ENCODE results near the gene MAPRE2. TPM values are rescaled to one million over a fixed set of nuclear protein-coding genes. Genes with fewer than 3 reads are reported as not detected.
A peak's percentile ranks its signal among the peaks of the same experiment; 100 is the strongest.
"Not testable (repeated sequence)": the region's sequence is repeated elsewhere in the genome, so short reads cannot be mapped to it uniquely, and the experiment has no call there.

Gene MAPRE2
- total RNA-seq, 1 donor from 2014 or later, result 23.3 TPM

GRCh38 chr18:35091841-35092240 lies 50.6 kb downstream of the MAPRE2 start:
- no peak for DNase-seq

- DNase-seq, result no peak
Observed at GRCh38 chr18:35095983-35096676, 54.9 kb downstream of the MAPRE2 start.

DNA sequence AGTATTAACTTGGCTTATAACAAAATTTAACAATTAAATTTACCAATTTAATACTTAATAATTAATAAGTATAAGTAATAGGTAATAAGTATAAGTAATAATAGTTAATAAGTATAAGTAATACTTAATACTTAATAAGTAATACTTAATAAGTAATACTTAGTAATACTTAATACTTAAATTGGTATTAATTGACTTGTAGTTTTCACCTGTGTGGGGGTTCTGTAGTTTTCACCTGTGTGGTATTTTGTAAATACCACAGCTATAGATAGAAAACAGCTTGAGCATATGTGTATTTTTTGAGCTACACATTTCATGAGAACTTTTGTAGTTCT lies 55.4 kb downstream of the MAPRE2 start:
- DNase-seq, result no peak

DNA sequence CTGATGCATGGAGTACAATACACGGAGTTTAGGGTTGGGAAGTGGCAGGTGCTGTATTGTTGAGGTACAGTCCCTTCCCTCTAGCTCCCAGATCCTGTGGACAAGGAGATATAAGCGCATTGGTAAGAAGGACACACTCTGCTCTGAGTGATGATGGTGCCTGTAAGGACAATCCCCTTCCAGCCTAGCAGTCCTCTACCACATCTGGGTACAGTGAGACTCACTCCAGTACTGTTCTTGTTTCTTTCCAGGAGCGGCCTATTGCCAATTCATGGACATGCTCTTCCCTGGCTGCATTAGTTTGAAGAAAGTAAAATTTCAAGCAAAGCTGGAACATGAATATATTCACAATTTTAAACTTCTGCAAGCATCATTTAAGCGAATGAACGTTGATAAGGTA lies 56.0 kb downstream of the MAPRE2 start:
- DNase-seq, result no peak

GRCh38 chr18:35097763-35098162 lies 56.5 kb downstream of the MAPRE2 start:
- DNase-seq, result no peak

GRCh38 chr18:35099911-35100310 lies 58.7 kb downstream of the MAPRE2 start:
- no peak for DNase-seq

GRCh38 chr18:35104391-35105051 lies 63.3 kb downstream of the MAPRE2 start:
- DNase-seq, result no peak

DNA sequence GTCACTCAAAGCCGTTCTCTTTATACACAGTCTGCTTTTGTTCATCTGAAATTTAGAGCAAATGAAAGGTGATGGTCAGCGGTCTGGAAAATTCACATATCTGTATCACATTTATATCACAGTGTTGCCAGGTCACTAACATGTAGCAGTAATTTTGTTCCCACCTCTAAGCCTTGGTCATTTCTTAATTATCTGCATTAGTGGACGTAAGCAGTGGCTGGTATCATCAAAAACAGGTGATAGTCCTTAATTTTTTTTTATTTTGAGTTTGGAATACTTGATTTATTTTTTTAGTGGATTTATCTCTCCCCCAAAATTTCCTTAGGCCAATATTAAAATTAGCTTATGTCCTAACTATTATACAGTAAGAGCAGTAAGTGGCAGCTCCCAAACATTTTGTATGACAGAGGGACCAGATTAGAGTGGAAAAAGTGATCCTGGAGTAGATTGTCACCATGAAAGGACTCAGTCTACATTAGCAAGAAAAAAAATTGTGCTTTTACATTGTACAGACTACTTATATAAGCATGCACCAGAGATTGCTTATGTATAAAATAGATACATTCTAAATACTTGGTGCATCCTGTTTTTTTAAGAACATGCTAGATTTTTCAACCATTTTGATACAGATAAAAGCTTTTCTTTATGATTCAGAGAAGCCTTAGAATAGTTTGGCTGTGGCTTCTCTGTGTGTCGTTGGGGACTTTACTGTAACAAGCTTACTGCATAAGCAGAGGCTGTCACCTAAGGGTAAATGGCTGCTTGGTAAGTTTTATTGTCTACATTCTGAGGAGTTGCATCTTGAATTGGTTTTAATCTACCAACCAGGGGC lies 65.0 kb downstream of the MAPRE2 start:
- no peak for DNase-seq

GRCh38 chr18:35106845-35107148 lies 65.6 kb downstream of the MAPRE2 start:
- DNase-seq, result no peak

DNA sequence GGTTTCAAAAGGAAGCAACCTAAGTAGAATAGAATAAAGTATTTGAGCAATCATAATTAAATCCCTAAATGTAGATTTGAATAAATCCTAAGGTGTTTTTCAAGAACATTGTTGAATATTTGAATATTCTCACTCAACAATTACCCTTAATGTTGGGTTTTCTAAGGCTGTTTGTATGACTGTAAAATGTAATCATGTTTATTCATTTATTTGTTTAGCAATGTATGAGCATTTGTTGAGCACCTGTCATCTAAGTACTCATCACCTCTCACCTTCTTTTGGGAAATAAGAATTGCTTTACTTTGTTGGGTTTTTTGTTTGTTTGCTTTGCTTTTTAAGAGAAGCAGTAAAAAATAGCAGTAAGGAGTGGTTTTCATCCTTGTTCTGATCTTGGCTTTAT lies 66.0 kb downstream of the MAPRE2 start:
- no peak for DNase-seq

GRCh38 chr18:35108088-35108487 lies 66.9 kb downstream of the MAPRE2 start:
- not testable (repeated sequence) for DNase-seq

DNA sequence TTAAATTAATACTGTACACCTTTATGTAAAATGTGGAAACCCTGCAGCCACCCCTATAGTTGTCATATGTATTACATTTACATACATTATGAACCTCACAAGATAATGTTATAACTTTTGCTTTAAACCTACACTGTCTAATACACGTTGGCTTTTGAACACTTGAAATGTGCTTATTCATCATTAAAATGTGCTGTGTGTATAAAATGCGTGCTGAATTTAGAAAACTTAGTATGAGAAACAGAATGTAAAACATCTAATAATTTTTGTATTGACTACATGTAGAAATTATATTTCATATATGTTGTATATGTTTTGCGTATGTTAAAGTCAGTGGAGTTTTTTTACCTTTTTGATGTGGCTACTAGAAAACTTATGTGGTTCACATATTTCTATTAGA lies 68.8 kb downstream of the MAPRE2 start:
- no peak for DNase-seq

GRCh38 chr18:35110554-35111485 lies 69.6 kb downstream of the MAPRE2 start:
- no peak for DNase-seq

DNA sequence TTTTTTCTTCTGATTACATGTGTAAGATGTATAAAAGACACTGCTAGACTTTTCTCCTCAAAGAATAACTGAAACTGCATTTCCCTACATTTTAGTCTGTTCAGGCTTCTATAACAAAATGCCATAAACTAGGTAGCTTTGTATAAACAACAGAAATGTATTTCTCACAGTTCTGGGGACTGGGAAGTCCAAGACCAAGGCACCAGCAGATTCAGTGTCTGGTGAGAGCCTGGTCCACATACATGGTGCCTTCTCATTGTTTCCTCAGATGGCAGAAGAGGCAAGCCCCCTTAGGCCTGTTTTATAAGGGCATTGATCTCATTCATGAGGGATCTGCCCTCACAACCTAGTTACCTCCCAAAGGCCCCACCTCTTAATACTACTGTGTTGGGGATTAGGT lies 71.5 kb downstream of the MAPRE2 start:
- no peak for DNase-seq

- DNase-seq, result no peak
Observed at GRCh38 chr18:35114305-35114704, 73.1 kb downstream of the MAPRE2 start.

GRCh38 chr18:35116784-35117318 lies 75.6 kb downstream of the MAPRE2 start:
- no peak for DNase-seq

- no peak for DNase-seq
Observed at GRCh38 chr18:35117372-35117771, 76.2 kb downstream of the MAPRE2 start.

GRCh38 chr18:35117951-35118411 lies 76.8 kb downstream of the MAPRE2 start:
- DNase-seq, result peak; percentile 27

- no peak for DNase-seq
Observed at GRCh38 chr18:35118641-35119040, 77.4 kb downstream of the MAPRE2 start.

- DNase-seq, result no peak
Observed at GRCh38 chr18:35121038-35121437, 79.8 kb downstream of the MAPRE2 start.

- DNase-seq, result no peak
Observed at GRCh38 chr18:35121531-35121930, 80.3 kb downstream of the MAPRE2 start.

Data from skin of body (tissue), 2 donors.